Neural crest cell (in vitro differentiated cells): ENCODE data around the gene PRCP. TPM values are rescaled to one million over a fixed set of nuclear protein-coding genes. Genes with fewer than 3 reads are reported as not detected.

Source experiments
- DNase-seq: peaks from one replicate; pipeline ENCODE4 v3.0.0; 2021; ENCODE audit warnings: low read depth, mixed read lengths, low spot score
- H3K27ac Mint-ChIP-seq: one replicate; pipeline ENCODE4 v1.8.0; 2021; ENCODE audit warnings: mild to moderate bottlenecking, mixed read lengths; ENCODE audit not compliant: unreplicated experiment
- H3K27me3 Mint-ChIP-seq: 2 replicates; pipeline ENCODE4 v1.8.0; 2021; ENCODE audit warnings: low read depth, mild to moderate bottlenecking, mixed read lengths
- H3K36me3 Mint-ChIP-seq: 2 replicates; pipeline ENCODE4 v1.8.0; 2021; ENCODE audit warnings: low read depth, mild to moderate bottlenecking, mixed read lengths
- H3K4me1 Mint-ChIP-seq: 2 replicates; pipeline ENCODE4 v1.8.0; 2021; ENCODE audit warnings: mixed read lengths
- H3K4me3 Mint-ChIP-seq: one replicate; pipeline ENCODE4 v1.8.0; 2021; ENCODE audit warnings: mild to moderate bottlenecking, mixed read lengths
- H3K9me3 Mint-ChIP-seq: 2 replicates; pipeline ENCODE4 v1.8.0; 2021; ENCODE audit warnings: mixed read lengths
- total RNA-seq: library from RNA; stranded (reverse); gene quantifications from 2 replicates; pipeline ENCODE4 v1.2.1, GENCODE V29; 2021
- TF ChIP-seq, protein P1 (sequence below): fragments of 200-600 bp; sonication (generic); conservative IDR thresholded peaks from 2 replicates; pipeline ENCODE4 v1.5.0; 2021; ENCODE audit warnings: antibody characterized with exemption, mild to moderate bottlenecking

Gene PRCP
- total RNA-seq, 1 donor from 2014 or later, result 59.8 TPM

DNA sequence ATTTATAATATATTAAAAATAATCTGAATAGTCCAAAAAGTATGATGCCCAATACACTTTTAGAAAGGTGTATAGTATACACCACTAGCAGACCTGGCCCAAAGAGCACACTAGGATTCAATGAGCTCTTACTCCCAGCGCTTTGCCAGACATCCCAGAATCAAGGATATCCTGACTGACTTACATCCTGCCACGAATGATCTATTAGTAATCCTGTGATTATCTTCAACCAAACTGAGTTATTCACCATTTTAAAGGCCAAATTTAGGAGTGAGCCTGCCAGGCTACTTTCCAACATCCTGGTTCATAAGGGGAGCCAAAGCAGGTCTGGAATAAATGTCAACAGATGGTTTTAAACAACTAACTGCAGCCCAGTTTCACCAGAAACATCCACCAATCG is 105.7 kb downstream of the PRCP start:
- no peak overlapping the region for H3K27ac Mint-ChIP-seq
- no peak for DNase-seq
- no peaks in the 10 kb centered on the region for H3K27me3 Mint-ChIP-seq
- peaks cover 6% of the 10 kb centered on the region for H3K9me3 Mint-ChIP-seq
- peaks cover 3% of the 10 kb centered on the region for H3K36me3 Mint-ChIP-seq
- peaks cover 28% of the 10 kb centered on the region for H3K4me1 Mint-ChIP-seq
- no peak overlapping the region for H3K4me3 Mint-ChIP-seq
- TF ChIP-seq, protein P1, sequence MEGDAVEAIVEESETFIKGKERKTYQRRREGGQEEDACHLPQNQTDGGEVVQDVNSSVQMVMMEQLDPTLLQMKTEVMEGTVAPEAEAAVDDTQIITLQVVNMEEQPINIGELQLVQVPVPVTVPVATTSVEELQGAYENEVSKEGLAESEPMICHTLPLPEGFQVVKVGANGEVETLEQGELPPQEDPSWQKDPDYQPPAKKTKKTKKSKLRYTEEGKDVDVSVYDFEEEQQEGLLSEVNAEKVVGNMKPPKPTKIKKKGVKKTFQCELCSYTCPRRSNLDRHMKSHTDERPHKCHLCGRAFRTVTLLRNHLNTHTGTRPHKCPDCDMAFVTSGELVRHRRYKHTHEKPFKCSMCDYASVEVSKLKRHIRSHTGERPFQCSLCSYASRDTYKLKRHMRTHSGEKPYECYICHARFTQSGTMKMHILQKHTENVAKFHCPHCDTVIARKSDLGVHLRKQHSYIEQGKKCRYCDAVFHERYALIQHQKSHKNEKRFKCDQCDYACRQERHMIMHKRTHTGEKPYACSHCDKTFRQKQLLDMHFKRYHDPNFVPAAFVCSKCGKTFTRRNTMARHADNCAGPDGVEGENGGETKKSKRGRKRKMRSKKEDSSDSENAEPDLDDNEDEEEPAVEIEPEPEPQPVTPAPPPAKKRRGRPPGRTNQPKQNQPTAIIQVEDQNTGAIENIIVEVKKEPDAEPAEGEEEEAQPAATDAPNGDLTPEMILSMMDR, result no peak

DNA sequence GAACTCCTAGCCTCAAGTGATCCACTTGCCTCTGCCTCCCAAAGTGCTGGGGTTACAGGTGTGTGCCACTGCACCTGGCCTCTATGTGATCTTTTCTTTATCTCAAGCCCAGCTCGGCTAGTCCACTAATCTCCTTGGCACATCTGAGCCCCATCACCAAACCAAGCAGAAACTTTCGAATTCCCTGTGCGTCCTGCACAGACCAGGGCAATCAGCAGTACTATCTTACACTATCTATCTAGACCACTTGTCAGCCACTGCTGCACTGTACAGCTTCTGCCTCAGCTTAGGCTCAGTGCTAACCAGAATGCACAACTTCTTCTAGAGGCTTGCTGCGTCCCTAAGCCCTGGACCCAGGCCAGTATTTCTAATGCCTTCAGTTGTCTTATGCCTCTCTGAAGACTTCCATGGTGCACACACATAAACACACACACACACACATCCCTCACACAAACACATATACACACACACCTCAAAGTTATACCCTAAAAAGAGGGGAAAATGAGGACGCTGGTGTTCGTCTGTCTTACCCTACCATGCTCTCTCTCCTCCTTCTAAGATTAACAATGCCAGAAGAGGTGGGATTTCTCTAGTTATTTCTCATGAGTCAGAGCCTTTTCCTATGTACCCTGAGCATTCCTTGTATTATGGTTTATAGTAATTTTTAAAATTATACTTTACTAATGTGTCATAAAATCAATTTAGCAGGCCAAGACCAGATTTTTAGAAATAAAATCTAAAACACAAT is 107.2 kb downstream of the PRCP start:
- Mint-ChIP-seq H3K9me3 (no peaks in the 10 kb centered on the region), H3K4me3 (no peak overlapping the region), H3K4me1 (peaks cover 34% of the 10 kb centered on the region), H3K36me3 (no peaks in the 10 kb centered on the region), H3K27me3 (no peaks in the 10 kb centered on the region), H3K27ac (peak overlapping the region; percentile 72)
- TF ChIP-seq, protein P1, result no peak
- no peak for DNase-seq

DNA sequence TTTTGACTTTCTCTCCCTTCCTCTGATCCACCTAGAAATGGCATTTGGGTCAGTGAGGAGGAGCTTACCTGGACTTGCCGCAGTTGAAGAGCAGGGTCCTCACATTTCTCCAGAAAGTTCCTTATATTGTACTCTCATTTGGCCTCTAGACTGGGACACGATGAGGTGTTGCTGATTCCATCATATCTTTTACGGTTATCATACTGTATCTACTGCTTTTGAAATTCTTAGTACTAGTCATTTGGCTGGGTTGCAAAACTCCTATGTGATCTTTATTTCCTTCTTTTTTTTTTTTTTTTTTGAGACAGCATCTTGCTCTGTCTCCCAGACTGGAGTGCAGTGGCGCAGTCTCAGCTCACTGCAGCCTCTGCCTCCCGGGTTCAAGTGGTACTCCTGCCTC is 107.9 kb downstream of the PRCP start:
- H3K4me3 Mint-ChIP-seq, result no peak overlapping the region
- no peak for DNase-seq
- no peak overlapping the region for H3K27ac Mint-ChIP-seq
- no peaks in the 10 kb centered on the region for H3K9me3 Mint-ChIP-seq
- H3K4me1 Mint-ChIP-seq, result peaks cover 33% of the 10 kb centered on the region
- H3K27me3 Mint-ChIP-seq, result no peaks in the 10 kb centered on the region
- no peaks in the 10 kb centered on the region for H3K36me3 Mint-ChIP-seq
- TF ChIP-seq, protein P1, result no peak

DNA sequence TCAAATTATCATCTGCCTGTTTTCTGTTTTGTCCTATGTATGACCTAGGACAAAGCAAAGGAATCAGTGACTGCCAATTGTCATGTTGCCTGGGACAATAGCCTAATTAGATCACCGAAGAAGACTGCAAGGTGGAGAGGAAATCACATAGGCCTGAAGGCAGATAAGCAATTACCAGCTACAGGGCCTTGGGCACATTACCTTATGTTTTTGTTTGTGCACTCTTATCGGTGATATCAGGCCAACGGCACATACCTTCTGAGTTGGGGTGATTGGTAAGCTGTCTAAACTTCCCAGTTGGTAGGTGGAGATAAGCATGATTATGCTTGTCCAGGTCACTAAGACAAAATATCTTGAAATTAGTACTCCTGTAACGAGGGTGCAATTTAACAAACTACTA is 108.5 kb downstream of the PRCP start:
- Mint-ChIP-seq H3K9me3 (no peaks in the 10 kb centered on the region), H3K27me3 (no peaks in the 10 kb centered on the region), H3K4me3 (no peak overlapping the region), H3K27ac (no peak overlapping the region), H3K4me1 (peaks cover 28% of the 10 kb centered on the region), H3K36me3 (no peaks in the 10 kb centered on the region)
- no peak for DNase-seq
- TF ChIP-seq, protein P1, result no peak

DNA sequence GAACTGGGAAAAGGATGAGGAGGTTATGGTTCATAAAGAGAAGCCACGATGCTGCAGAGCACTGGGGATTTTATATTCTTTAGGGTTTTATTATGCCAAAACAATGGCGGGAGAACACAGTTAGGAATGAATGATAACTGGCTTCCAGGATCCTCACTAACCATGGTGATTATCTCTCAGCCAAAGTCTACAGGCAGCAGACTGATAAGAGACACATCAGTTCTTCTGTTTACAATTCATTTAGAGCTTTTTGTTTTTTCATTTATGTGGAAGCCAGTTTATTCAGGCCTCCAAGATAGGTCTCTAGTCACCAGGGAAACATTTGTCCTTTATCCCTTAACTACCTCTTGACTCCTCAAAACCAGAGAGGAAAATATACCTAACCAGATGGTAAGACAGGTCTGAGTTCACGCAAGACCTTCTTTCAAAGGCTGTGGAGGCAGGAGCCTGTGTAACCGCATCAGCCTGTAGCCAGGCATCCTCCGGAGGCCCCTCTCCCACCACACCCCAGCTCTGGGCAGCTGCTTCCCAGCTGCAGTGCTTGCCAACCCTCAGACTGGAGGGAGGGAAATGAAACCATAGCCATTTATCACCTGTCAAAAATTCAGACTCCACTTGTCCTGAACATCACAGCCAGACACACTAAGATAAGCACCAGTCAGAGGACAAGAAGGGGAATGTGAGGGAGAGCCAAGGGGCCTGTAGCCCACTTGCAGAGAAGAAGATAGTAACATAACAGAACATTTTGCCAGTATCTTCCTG is 109.3 kb downstream of the PRCP start:
- H3K9me3 Mint-ChIP-seq, result no peaks in the 10 kb centered on the region
- TF ChIP-seq, protein P1, result no peak
- H3K27ac Mint-ChIP-seq, result no peak overlapping the region
- H3K27me3 Mint-ChIP-seq, result no peaks in the 10 kb centered on the region
- no peaks in the 10 kb centered on the region for H3K36me3 Mint-ChIP-seq
- no peak for DNase-seq
- H3K4me1 Mint-ChIP-seq, result peaks cover 27% of the 10 kb centered on the region
- H3K4me3 Mint-ChIP-seq, result no peak overlapping the region
